OCI-LY3 (cell line): ENCODE data around the gene AKAP6.

Experiments used
- H2AFZ ChIP-seq: fragments of 200-600, 300-600 bp; shearing (Covaris generic); 2 replicates; pipeline ENCODE4 v1.6.0; 2014; ENCODE audit warnings: antibody characterized with exemption, low read depth, low read length
- H3K27ac ChIP-seq: fragments of 200-600, 300-600 bp; sonication (generic); 2 replicates; pipeline ENCODE4 v1.5.1; 2014; ENCODE audit warnings: mild to moderate bottlenecking, low read length, moderate library complexity, mixed read lengths
- H3K27me3 ChIP-seq: fragments of 200-600, 300-600 bp; sonication (generic); 2 replicates; pipeline ENCODE4 v1.6.1; 2014; ENCODE audit warnings: low read depth, low read length, mixed read lengths
- H3K36me3 ChIP-seq: fragments of 200-600, 300-600 bp; sonication (generic); replicated peaks from 2 replicates; pipeline ENCODE3; 2014; ENCODE audit warnings: low read depth, low read length, mixed read lengths
- H3K4me1 ChIP-seq: fragments of 300-600, 200-600 bp; sonication (generic); 2 replicates; pipeline ENCODE4 v1.6.1; 2014; ENCODE audit warnings: low read length, mixed read lengths
- H3K4me2 ChIP-seq: fragments of 200-600, 300-600 bp; sonication (generic); 2 replicates; pipeline ENCODE4 v1.6.1; 2014; ENCODE audit warnings: low read length, mixed read lengths
- H3K4me3 ChIP-seq: fragments of 300-600, 200-600 bp; sonication (generic); 2 replicates; pipeline ENCODE4 v1.5.1; 2014; ENCODE audit warnings: antibody characterized with exemption, mild to moderate bottlenecking, low read length, moderate library complexity
- H3K79me2 ChIP-seq: fragments of 300-600, 200-600 bp; shearing (Covaris generic); 2 replicates; pipeline ENCODE4 v1.6.1; 2014; ENCODE audit warnings: mild to moderate bottlenecking, low read length, mixed read lengths
- H3K9ac ChIP-seq: fragments of 300-600, 200-600 bp; shearing (Covaris generic); 2 replicates; pipeline ENCODE4 v1.6.0; 2014; ENCODE audit warnings: mild to moderate bottlenecking, low read length, moderate library complexity
- H3K9me3 ChIP-seq: fragments of 200-600, 300-600 bp; shearing (Covaris generic); 2 replicates; pipeline ENCODE4 v1.6.1; 2014; ENCODE audit warnings: low read length, mixed read lengths; ENCODE audit not compliant: insufficient read depth
- H4K20me1 ChIP-seq: fragments of 200-600, 300-600 bp; sonication (generic); 2 replicates; pipeline ENCODE4 v1.6.1; 2016; ENCODE audit warnings: low read length, mixed read lengths; ENCODE audit not compliant: insufficient read depth
- CTCF ChIP-seq: fragments of 200-600, 300-600 bp; sonication (generic); IDR thresholded peaks from 2 replicates; pipeline ENCODE4 v1.5.1; 2014; ENCODE audit warnings: antibody characterized with exemption, low read length, low read depth
- EZH2phosphoT487 ChIP-seq: fragments of 200-600 bp; shearing (Covaris generic); IDR thresholded peaks from 2 replicates; pipeline ENCODE4 v1.6.1; 2018; ENCODE audit warnings: antibody characterized with exemption, mixed run types, low read depth

The AKAP6 gene

DNA sequence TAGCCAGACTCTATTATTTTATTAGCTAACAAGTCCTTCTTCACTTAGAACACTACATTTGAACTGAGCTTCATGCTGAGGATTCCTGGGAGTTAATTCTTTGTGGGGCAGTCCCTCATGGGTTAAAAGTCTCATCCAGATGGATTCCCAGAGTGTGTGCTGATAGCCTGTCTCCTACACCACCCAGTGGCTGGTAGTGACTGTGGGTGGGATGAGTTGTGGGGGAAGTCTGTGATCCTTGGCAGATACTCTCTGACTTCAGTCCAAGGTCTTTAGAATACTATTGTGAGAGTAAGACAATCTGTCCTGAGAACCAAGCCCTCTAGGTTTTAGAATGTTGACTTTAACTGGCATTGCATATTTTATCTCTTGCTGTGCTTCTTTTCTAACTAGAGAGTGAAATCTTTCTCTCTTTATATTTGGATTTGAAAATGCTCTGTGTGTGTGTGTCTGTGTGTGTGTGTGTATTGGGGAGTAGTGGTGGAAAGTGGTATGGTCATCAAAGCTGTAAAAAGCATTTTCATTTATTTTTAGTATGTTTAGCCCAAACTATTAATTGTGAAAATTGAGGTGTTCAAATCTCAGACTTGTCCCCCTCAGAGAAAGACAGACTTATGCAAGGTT is 37.3 kb downstream of the AKAP6 start:
- H3K4me3 ChIP-seq: no peak overlapping the region
- no peak overlapping the region for H3K9ac ChIP-seq
- no peaks in the 10 kb centered on the region for H3K9me3 ChIP-seq
- H4K20me1 ChIP-seq: no peaks in the 10 kb centered on the region
- no peak overlapping the region for H2AFZ ChIP-seq
- TF ChIP-seq EZH2phosphoT487 (no peak), CTCF (no peak)
- H3K36me3 ChIP-seq: no peaks in the 10 kb centered on the region
- H3K27ac ChIP-seq: no peak overlapping the region
- no peaks in the 10 kb centered on the region for H3K27me3 ChIP-seq
- no peaks in the 10 kb centered on the region for H3K4me1 ChIP-seq
- no peaks in the 10 kb centered on the region for H3K79me2 ChIP-seq
- H3K4me2 ChIP-seq: no peak overlapping the region

DNA sequence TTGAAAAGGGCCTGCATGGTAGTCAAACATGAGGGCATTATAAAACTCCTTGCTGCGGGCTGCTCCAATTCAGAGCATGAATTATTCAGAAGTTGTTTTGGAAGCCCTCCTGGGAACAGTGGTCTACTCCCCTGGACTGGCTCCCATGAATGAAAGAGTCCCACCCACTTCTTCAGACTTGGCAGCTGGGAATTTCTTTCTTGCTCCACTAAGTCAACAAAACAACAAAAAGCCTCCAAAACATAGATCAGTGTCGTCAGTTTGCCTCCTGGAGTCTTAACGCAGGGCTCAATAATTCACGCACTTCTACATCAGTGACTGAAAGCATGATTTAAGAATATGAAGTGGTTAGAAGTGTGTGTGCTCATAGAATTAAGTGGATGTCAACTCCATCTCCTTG is 37.9 kb downstream of the AKAP6 start:
- no peak overlapping the region for H3K4me2 ChIP-seq
- no peak overlapping the region for H3K4me3 ChIP-seq
- no peaks in the 10 kb centered on the region for H3K9me3 ChIP-seq
- TF ChIP-seq CTCF (no peak), EZH2phosphoT487 (no peak)
- no peak overlapping the region for H2AFZ ChIP-seq
- no peak overlapping the region for H3K27ac ChIP-seq
- H3K9ac ChIP-seq: no peak overlapping the region
- no peaks in the 10 kb centered on the region for H3K4me1 ChIP-seq
- H3K27me3 ChIP-seq: no peaks in the 10 kb centered on the region
- no peaks in the 10 kb centered on the region for H3K79me2 ChIP-seq
- no peaks in the 10 kb centered on the region for H3K36me3 ChIP-seq
- H4K20me1 ChIP-seq: no peaks in the 10 kb centered on the region

GRCh38 chr14:32367516-32367915 is 38.4 kb downstream of the AKAP6 start:
- Histone ChIP-seq H2AFZ (no peak overlapping the region), H3K4me1 (no peaks in the 10 kb centered on the region), H3K9ac (no peak overlapping the region)

DNA sequence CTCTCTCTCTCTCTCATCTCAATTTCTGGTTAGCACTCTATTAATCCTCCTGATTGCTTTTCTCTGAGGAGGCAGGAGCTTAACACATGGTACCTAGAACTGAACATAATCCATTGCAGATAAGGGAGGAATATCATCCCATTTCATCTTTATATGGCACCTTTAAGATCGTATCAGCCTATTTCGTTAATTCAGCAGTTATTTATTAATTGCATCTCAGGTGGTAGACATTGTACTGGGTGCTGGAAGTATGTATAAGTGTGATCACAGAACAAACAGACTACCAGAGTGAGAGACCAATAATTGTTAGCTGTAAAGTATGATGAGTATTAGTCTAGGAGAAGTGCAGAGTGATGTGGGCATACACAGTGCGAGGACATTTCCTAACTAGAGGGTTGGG is 39.0 kb downstream of the AKAP6 start:
- no peaks in the 10 kb centered on the region for H3K36me3 ChIP-seq
- no peak overlapping the region for H3K4me2 ChIP-seq
- H3K27ac ChIP-seq: no peak overlapping the region
- no peaks in the 10 kb centered on the region for H3K79me2 ChIP-seq
- no peak overlapping the region for H3K9ac ChIP-seq
- no peak overlapping the region for H3K4me3 ChIP-seq
- H3K9me3 ChIP-seq: no peaks in the 10 kb centered on the region
- H3K27me3 ChIP-seq: no peaks in the 10 kb centered on the region
- TF ChIP-seq EZH2phosphoT487: no peak
- TF ChIP-seq CTCF: no peak
- H4K20me1 ChIP-seq: no peaks in the 10 kb centered on the region
- H2AFZ ChIP-seq: no peak overlapping the region
- no peaks in the 10 kb centered on the region for H3K4me1 ChIP-seq

More at GRCh38 chr14:32367516-32367915, 38.4 kb downstream of the AKAP6 start:
- Histone ChIP-seq H3K27ac (no peak overlapping the region), H3K27me3 (no peaks in the 10 kb centered on the region), H3K4me2 (no peak overlapping the region), H3K36me3 (no peaks in the 10 kb centered on the region), H3K79me2 (no peaks in the 10 kb centered on the region), H4K20me1 (no peaks in the 10 kb centered on the region), H3K4me3 (no peak overlapping the region), H3K9me3 (no peaks in the 10 kb centered on the region)
- TF ChIP-seq EZH2phosphoT487: no peak
- TF ChIP-seq CTCF: no peak
